ENCODE measurements around the gene RIC1.

Gene RIC1

GRCh38 chr9:5667391-5667790 lies 38.5 kb downstream of the RIC1 start:
- no peaks in the 10 kb centered on the region for H3K9me3 ChIP-seq (ENCODE audit: control insufficient read depth, insufficient read depth, low read depth, low read length)
- H3K4me1 ChIP-seq (ENCODE audit: control insufficient read depth, insufficient read depth, low read length): peaks cover 6% of the 10 kb centered on the region; the same call in 1 of the 2 replicates
- no peak overlapping the region for H3K4me3 ChIP-seq (ENCODE audit: low read depth, low read length)
- peaks cover 0 to 6% of the 10 kb centered on the region in 2 experiments; a peak in 1 of 3 replicates for H3K36me3 ChIP-seq (ENCODE audit: control insufficient read depth in 2 of 2, insufficient read depth in 1 of 2, low read length in 2 of 2)
- POLR2A ChIA-PET: no interaction called here
- CTCF ChIA-PET: no interaction called here
- no peak overlapping the region for H3K27ac ChIP-seq (ENCODE audit: extremely low read depth, low read depth, low read length)
- TF ChIP-seq ZNF645 (tag by site-specific recombination; IDR thresholded peaks at IDR 0.05) (no peak), ZNF768 (tag by site-specific recombination; IDR thresholded peaks at IDR 0.05) (no peak), ZNF626 (tag by site-specific recombination; IDR thresholded peaks at IDR 0.05) (no peak), BCL11B (tag by site-specific recombination; IDR thresholded peaks at IDR 0.05; ENCODE audit: low read depth) (no peak), ZNF610 (tag by site-specific recombination; IDR thresholded peaks at IDR 0.05; ENCODE audit: borderline replicate concordance) (no peak), PRDM6 (tag by site-specific recombination; IDR thresholded peaks at IDR 0.05) (no peak), KLF16 (tag by site-specific recombination; IDR thresholded peaks at IDR 0.05) (no peak), ZNF211 (tag by site-specific recombination; IDR thresholded peaks at IDR 0.05; ENCODE audit: low read depth) (no peak), GLI2 (tag by site-specific recombination; IDR thresholded peaks at IDR 0.05; ENCODE audit: borderline replicate concordance, low read depth) (no peak), ZNF248 (tag by site-specific recombination; IDR thresholded peaks at IDR 0.05) (no peak), SALL2 (tag by site-specific recombination; IDR thresholded peaks at IDR 0.05; ENCODE audit: borderline replicate concordance) (no peak), ZNF121 (tag by site-specific recombination; IDR thresholded peaks at IDR 0.05) (no peak), PRDM10 (tag by site-specific recombination; IDR thresholded peaks at IDR 0.05) (no peak), ZNF23 (tag by site-specific recombination; IDR thresholded peaks at IDR 0.05; ENCODE audit: borderline replicate concordance) (no peak), ZNF513 (tag by site-specific recombination; IDR thresholded peaks at IDR 0.05) (no peak), REPIN1 (tag by site-specific recombination; IDR thresholded peaks at IDR 0.05; ENCODE audit: low read depth) (no peak), PRDM2 (tag by site-specific recombination; IDR thresholded peaks at IDR 0.05; ENCODE audit: borderline replicate concordance) (no peak), AEBP2 (tag by site-specific recombination; IDR thresholded peaks at IDR 0.05; ENCODE audit: borderline replicate concordance) (no peak), ZBTB8A (tag by site-specific recombination; IDR thresholded peaks at IDR 0.05) (no peak)
